D341Med (cell line): Measurements from ENCODE around the gene MAPKBP1.
A peak's percentile ranks its signal among the peaks of the same experiment; 100 is the strongest.
"Not testable (repeated sequence)": the region's sequence is repeated elsewhere in the genome, so short reads cannot be mapped to it uniquely, and the experiment has no call there.

Source experiments
- DNase-seq: peaks from one replicate; pipeline ENCODE4 v3.0.0; 2012; ENCODE audit warnings: low spot score

MAPKBP1 gene, protein sequence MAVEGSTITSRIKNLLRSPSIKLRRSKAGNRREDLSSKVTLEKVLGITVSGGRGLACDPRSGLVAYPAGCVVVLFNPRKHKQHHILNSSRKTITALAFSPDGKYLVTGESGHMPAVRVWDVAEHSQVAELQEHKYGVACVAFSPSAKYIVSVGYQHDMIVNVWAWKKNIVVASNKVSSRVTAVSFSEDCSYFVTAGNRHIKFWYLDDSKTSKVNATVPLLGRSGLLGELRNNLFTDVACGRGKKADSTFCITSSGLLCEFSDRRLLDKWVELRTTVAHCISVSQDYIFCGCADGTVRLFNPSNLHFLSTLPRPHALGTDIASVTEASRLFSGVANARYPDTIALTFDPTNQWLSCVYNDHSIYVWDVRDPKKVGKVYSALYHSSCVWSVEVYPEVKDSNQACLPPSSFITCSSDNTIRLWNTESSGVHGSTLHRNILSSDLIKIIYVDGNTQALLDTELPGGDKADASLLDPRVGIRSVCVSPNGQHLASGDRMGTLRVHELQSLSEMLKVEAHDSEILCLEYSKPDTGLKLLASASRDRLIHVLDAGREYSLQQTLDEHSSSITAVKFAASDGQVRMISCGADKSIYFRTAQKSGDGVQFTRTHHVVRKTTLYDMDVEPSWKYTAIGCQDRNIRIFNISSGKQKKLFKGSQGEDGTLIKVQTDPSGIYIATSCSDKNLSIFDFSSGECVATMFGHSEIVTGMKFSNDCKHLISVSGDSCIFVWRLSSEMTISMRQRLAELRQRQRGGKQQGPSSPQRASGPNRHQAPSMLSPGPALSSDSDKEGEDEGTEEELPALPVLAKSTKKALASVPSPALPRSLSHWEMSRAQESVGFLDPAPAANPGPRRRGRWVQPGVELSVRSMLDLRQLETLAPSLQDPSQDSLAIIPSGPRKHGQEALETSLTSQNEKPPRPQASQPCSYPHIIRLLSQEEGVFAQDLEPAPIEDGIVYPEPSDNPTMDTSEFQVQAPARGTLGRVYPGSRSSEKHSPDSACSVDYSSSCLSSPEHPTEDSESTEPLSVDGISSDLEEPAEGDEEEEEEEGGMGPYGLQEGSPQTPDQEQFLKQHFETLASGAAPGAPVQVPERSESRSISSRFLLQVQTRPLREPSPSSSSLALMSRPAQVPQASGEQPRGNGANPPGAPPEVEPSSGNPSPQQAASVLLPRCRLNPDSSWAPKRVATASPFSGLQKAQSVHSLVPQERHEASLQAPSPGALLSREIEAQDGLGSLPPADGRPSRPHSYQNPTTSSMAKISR (N-terminal part only)

DNA sequence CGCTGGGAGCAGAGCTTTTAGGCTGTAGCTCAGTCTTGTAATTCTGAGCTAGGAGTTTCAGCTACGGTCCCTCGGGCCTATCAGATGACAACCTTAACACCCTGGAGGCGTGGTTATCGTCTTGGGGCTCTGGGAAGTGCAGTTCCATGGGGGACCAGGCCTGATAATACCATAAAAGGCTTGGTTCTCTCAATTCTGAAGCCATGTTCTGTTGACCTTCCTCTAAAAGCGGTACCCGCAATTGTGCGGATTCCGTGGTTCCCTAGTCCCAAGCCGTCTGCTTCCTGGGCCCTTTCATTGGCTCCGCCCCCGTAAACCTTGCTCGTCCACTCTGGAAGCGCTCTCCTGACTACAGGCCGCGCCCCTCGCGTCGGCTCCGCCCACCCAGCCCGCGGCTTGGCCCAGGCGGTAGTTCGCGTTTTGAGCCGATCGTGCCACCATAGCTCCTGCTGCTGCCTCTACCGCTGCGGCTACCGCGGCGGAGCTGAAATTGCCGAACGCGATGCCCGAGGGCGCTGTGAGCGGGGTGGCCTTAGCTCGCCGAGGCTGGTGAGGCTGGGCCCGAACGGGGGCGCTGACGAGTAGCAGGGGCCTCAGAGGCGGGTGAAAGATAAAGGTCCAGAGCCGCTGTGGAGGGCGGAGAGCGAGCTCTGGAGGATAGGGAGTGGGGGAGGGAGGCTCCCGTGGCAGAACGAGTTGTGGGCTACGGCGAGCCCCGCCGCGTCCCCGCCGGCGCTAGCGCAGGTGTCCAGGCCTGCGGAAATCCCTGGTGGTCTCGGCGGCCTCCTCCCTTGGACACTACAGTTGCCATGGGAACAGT, at the start of gene MAPKBP1:
MAPKBP1 (plus strand) TSS at position 423 of the 820 bp plus-strand sequence. CDS start 792 bp downstream, outside the sequence.
- DNase-seq: peak; percentile 97

DNA sequence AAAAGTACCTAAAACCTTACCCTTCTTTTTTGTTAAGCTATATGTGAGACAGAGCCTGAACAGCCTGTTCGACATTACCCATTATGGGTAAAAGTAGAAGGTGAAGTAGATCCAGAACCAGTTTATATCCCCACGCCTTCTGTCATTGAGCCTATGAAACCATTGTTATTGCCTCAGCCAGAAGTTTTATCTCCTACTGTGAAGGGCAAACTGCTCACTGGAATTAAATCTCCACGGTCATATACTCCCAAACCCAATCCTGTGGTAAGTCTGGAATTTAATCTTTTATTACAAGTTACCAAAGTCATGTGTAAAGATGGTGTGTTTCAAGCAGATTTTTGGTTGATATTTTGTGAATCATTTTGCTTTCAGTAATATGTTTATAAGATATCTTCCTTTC, 47.1 kb upstream of the MAPKBP1 start:
- no peak for DNase-seq

DNA sequence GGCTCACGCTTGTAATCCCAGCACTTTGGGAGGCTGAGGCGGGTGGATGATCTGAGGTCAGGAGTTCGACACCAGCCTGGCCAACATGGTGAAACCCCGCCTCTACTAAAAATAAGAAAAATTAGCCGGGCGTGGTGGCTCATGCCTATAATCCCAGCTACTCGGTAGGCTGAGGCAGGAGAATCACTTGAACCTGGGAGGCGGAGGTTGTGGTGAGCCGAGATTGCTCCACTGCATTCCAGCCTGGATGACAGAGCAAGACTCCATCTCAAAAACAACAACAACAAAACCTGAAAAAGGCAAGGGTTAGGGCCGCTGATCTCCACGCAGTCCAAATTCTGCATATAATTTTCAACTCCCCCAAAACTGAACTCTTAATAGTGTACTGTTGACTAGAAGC, 46.2 kb upstream of the MAPKBP1 start:
- DNase-seq: not testable (repeated sequence)

DNA sequence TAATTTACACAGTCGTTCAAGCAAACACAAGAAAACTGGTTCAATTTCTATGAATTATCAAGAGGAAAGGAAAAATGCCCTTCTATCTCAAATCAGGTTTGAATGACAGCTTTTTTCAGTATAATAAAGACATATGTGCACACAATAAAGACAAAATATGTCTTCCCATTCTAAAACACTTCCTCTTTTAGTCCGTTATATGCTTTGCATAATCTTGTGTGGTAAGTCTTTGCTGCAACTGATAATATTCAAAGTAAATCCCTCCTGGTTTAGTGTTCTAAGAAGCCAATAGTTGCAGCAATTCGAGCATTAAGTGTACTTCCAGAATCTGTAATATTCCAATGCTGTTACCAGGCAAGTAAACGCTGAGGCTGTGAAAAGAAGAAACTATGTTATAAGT, 43.7 kb upstream of the MAPKBP1 start:
- DNase-seq: no peak

DNA sequence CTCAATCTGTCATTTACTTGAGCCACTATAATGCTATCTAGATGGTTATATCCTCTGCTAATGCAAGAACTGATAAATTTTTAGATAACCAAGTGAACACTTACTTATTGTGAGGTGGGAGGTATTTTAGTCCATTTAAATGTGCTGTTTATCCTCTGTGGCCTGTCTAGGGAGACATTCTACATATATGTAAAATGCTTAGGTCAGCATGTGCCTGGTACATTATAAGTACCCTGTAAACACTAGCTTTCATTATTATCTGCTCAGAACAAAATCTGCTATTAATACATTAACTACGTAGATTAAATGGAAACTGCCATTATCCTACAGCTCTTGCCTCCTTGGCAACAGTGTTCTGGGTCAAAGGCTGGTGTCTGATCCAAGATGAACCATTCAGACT, 41.8 kb upstream of the MAPKBP1 start:
- no peak for DNase-seq

DNA sequence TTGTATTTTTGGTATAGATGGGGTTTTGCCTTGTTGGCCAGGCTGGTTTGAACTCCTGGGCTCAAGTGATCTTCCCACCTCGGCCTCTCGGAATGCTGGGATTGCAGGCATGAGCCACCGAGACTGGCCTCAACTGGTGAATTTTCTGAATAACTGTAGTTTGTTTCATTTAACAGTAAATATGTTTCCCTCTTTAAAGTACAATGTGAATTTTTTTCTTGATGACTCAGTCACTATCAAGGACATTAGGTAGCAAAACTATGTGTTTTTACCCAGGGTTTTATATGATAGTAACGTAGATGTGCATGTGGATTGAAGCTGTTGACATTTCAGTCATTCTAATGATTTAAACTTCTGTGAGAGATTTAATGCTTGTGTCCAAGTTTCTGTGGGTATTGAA, 40.2 kb upstream of the MAPKBP1 start:
- DNase-seq: no peak

DNA sequence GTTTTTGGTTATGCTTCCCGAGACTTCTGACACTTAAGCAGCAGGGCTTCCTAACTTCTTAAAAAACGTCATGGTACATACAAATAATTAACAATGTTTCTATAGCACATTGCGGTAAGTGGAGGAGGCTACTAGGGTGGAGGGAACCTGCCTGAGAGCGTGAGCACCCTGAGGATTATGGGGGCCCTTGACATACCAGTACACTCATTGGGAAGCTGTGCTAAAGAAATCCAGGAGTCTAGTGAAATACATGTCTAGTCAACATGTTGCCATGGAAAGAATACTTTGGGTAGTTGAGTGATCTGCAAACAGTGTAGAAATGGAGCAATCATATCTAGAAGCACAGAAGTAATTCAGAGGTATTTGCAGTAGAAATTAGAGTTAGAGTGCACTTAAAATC, 39.2 kb upstream of the MAPKBP1 start:
- no peak for DNase-seq

DNA sequence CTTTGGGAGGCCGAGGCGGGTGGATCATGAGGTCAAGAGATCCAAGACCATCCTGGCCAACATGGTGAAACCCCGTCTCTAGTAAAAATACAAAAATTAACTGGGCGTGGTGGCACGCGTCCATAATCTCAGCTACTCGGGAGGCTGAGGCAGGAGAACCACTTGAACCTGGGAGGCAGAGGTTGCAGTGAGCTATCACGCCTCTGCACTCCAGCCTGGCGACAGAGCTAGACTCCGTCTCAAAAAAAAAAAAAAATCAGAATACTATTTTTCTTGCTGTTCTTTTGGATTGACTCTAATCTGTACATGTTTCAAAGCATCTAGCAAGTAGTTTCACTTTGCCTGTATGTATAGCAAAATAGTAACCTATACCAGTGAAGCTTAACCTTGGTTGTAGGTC, 38.8 kb upstream of the MAPKBP1 start:
- DNase-seq: not testable (repeated sequence)

DNA sequence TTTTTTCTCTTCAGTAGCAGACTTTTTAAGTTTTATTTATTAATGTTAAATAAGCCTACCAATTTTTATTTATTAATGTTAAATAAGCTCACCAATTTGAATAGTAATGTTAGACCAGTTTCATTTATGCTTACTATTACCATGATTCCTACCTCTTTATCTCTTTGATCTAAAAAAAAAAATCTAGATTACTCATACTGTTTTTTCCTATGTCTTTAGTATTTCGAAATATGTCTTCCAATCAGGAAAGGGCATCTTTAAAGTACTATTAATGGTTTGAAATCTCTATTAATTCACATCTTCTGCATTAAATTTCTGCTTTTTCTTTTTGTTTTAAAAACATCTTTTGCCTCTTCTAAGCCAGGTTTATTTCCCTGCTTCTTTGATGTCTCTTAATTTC, 27.5 kb upstream of the MAPKBP1 start:
- DNase-seq: no peak

DNA sequence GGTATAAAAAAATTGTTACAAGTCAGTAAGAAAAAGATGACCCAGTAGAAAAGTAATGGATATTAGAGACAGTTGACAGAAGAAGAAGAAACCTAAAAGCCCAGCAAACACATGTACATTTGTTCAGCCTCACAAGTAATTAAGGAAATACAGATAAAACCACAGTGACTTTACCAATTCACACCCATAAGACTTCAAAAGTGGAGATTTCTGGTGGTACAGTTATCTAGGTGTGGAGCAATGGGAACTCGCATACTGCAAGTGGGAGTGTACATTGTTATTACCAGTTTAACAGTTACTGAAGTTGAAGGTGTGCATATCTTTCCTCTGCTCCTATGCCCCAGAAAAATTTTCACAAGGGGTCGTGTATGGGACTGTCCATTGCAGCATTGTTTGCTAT, 18.1 kb upstream of the MAPKBP1 start:
- DNase-seq: no peak

DNA sequence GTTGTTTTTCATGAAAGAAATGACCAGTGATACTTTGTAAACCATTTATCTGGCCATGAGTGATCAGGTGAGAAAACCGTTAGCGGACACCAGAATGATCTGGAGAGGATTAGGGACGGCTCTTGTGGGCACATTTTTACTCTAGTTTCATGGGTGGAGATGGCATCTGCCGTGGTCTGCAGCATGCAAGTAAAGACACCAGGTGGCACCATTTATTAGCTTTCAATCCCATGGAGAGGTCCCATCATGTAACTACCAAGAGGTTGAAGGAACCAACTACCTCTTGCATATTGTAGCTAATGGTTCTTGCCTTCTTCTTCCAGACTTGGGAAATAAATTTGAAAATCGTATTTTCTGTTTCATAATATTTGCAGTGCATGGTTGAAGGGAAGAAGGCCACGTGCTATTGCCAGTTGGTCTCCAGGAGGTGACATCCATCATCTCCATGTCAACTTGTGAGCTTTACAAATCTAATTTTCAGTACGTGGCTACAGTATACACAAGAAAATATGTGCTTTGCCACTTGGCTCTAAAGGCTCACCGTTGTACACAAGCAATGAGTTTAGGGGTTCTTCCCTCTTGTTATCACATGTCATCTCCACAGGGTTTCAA, 1.5 kb upstream of the MAPKBP1 start:
- DNase-seq: peak; percentile 72

DNA sequence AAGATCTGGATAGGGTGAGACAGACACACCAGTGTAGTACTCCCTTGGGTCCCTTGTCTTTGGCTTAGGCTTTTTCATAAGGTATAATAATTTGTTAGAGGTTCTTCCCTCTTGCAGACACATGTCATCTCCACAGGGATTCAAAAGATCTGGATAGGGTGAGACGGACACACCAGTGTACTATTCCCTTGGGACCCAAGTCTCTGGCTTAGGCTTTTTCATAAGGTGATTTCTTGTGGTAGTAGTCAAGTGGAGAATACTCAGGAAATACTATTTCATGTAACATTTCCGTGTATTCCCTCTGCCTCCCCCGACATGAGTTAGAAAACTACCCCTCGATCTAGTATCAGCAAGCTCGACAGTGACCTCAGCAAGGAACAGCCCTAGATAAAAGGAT, 954 bp upstream of the MAPKBP1 start:
- DNase-seq: no peak

DNA sequence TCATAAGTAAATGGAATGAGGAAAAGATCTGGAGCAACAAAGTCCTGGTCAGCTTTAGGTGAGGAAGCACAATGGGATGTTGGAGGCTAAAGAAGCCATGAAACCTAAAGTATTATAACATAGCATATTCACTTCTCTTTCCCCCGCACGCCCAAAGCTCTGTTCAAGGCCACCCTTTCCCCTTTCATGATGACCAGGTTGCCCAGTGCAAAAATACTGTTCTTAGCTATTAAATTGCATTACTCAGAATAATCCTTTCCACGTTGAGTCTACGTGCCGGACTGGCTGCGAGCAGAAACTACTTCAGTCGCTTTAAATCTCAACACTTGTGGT, 589 bp upstream of the MAPKBP1 start:
- no peak for DNase-seq

DNA sequence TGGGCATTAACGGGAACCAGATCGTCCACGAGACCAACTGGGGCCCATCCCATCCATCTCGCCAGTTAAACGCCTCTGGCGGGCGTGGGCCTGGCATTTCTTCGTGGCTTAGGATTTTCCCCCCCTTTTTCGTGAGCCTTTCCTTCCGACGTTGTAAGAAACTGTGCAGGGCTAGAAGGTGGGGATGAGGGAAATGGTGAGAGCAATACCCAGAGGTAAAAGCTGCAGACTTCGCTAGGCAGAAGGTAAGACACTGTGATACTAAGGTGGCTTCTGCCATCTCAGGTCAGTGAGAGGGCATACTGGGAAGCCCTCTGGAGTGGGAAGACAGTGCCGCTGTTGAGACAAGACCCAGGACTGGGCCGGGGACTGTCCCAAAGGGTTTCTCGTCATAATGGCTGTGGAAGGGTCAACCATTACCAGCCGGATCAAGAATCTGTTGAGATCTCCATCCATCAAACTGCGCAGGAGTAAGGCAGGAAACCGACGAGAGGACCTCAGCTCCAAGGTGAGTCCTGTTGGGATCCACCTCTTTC, 666 bp downstream of the MAPKBP1 start:
- DNase-seq: no peak

DNA sequence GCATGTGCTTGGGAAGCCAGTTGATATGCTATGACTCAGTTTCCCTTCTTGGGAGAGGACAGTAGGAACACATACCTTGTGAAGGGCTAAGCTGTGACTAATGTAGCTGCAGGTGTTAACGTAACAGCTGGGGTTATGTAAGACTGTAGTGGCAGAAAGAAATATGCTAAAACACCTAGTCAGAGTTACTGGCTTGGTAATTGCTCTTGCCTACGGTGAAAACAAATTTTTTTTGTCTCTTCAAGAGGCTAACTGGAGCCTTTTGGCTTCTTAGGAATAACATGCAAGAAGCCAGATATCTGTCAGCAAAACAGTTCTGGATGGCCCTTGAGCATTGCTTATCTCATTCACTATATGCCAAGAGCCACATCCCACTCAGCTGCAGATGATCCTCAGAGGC, 1.4 kb downstream of the MAPKBP1 start:
- DNase-seq: no peak

DNA sequence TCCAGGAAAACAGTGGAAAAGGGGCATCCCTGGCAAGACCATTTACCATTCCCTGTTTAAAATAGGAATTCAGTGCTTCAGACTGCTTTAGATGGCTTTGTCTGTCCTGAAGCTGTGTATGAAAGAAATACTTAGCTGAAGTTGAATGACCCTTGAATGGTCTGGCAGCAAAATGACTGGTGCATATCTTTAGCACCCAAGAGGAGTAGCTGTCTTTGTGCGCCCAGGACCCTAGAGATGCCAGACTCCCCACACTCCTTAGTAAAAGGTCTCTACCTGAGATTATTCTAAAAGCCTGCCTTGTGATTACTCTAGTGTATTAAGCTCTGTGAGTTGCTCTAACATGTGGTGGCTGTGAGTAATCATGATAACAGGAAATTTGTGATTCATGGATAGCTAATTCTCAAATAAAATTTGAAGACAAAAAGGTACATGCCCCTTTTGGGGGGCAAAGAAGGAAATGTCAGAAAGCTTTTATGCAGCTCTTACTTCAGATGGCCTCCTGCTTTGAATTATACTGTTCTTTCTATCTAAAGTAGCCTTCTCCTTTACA, 3.2 kb downstream of the MAPKBP1 start:
- no peak for DNase-seq

DNA sequence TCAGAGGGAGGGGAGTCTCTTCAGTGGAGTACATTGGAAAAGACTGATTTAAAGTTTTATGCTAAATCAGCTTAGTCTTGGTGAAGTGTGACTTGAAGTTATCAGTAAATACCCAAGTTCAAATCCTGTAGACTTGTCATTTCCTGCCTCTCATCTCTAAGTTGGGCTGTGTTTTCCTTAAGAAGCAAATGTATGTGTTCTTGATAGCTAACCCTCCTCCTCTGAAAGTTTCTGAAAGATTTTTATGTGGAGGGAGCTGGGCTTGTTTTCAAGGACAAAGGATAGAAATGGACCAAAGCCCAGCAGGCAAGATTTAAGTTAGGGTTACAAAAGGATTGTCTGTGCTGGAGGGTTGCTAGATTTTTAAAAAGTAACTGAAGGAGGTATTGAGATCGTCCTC, 4.2 kb downstream of the MAPKBP1 start:
- no peak for DNase-seq

DNA sequence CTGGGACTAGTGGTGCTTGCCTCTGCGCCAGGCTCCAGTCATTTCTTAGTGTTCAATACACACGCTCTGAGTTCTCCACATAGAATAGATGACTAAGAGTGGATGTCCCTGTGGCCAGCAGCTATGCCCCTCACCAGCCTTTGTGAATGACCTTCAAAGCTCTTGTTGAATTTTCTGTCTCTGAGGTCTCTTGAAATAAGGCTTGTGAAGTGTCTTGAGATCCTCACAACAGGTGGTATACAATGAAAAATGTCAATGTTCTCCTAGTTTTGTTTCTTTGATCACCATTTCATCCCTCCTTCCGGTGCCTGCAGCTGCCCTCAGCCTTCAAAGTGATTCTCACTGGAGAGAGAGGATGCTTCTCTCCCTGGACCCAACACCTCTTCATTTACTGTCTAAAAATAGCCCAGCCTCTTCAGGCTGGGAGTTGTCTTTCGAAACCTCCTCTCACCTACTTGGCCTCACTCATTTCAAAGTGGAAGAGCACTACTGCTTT, 5.4 kb downstream of the MAPKBP1 start:
- no peak for DNase-seq

DNA sequence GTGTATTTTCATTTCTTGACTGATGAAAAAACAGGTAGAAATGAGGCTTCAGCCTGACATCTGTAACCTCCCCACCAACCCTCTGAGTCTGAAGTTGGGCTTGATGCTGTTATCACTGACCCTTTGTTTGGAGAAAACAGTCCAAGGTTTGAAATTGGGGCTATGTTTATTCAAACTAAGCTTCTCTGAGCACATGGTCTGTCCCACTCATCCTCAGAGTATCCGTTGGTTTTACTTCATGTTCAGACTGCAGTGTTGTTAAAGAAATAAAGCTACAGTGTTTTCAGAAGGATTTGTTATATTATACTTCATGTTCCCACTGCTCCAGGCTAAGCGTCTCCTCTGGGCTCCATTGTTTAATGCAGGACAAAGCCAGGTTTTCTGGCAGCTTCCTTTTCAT, 6.0 kb downstream of the MAPKBP1 start:
- no peak for DNase-seq

DNA sequence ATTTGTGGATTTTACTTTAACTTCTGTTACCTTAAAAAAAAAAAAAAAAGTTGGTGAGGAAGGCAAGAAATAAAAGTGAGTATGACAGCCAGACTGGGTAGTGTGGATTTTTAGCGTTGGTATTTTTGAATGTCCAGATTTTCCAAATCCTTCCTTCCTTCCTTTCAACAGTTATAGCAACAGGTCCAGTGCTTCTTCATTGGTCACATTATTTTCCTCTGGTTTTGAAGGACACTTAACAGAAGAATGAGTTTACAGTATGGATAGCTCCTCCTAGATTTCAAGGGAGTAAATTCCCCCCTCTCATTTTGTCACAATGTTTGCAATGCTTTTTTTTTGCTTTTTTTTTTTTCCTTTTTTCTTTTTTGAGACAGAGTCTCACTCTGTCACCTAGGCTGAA, 6.4 kb downstream of the MAPKBP1 start:
- DNase-seq: no peak
